GM19438 (cell line): ENCODE results near the gene BRD2.

Source experiments
- ATAC-seq: cut with Tn5 transposase; IDR thresholded peaks from one replicate; pipeline ENCODE4 v1.9.1; 2021; ENCODE audit warnings: low read depth; ENCODE audit not compliant: unreplicated experiment

The BRD2 gene

GRCh38 chr6:32947552-32948465, 20.6 kb upstream of the BRD2 start:
- ATAC-seq: no peak

DNA sequence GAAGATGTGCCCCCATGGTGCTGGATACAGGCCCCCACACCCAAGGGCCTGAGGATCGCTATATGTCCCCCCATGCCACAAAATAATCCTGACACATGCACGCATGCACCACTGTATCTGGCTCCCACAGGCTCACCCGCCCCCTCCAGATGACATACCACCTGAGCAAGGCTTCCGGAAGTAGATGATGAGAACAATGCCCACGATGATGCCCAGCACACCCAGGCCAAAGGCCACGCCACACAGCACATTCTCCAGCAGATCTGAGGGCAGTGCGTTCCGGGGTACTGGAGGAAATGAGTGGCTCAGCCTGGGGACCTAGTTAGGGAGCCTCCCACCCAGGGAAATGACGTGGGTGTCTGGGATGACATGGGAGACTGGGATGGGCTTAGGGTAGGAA, 19.3 kb upstream of the BRD2 start:
- no peak for ATAC-seq

GRCh38 chr6:32950010-32950409, 18.4 kb upstream of the BRD2 start:
- no peak for ATAC-seq

GRCh38 chr6:32950449-32950848, 17.9 kb upstream of the BRD2 start:
- ATAC-seq: no peak

DNA sequence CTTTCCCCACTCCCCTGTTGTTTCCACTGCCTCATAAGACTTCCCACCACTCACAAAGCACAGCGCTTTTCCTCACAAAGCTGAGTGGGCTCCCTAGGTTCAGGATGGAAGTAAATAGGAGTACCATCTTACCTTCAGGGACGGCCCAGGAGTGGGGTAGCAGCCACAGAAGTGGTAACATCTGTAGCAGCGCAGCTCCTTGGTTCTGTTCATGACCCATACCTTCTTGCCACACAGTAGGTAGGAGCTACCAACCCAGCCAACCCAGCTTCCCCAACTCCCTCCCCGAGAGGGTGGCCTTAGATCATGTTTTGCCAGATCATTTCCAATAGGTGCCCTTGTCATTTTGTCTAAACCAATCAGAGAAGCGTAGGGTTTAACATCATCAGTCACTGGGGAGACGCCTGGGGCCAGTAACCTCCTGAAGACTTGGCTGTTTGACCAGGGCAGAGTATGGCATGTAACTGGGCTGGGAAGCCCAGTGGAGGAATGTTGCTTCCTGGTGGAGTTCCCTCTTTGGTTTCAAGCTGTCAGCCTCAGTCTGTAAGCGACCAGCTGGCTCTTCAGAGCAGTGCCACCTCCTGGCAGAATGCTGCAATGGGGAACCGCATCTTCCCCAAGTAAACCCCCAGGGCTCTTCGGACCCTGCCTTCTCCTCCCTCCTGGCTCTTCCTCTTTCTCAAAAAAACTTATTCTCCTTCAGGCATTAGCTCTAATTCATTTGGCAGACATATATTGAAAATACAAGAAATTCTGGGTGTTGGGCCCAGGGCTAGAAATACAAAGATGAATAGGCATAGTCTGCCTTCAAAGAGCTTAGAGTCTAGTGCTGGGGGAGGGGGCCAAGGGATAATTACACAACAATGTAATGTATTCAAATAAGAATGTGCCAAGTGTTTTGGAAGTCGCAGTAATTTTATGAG, 15.3 kb upstream of the BRD2 start, which contains the start of gene HLA-DMA:
TSS of gene HLA-DMA (minus strand) at position 281 of the 923 bp plus-strand sequence. CDS start at position 220, 61 bp downstream.
- ATAC-seq: peak; percentile 85

DNA sequence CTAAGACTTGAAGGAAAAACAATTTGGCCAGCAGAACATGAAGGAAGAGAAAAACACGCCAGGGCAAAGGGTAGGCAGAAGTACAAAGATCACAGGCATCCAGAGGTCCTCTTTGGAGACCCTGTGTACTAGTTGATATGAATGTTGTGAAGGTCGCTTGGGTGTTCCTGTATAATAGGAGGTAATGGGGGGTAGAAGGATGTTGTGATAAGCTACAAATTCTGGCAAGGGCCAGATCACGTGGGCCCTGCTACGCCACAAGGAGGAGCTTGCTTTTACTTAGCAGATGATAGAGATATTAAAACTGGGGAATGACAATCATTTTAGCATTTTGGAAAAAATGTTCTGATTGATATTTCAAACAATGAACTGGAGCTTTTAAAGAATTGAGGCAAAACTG, 14.6 kb upstream of the BRD2 start:
- no peak for ATAC-seq

- ATAC-seq: no peak
These were observed 14.1 kb upstream of the BRD2 start for GRCh38 chr6:32954267-32954666.

GRCh38 chr6:32954986-32955802, 13.2 kb upstream of the BRD2 start:
- ATAC-seq: no peak

DNA sequence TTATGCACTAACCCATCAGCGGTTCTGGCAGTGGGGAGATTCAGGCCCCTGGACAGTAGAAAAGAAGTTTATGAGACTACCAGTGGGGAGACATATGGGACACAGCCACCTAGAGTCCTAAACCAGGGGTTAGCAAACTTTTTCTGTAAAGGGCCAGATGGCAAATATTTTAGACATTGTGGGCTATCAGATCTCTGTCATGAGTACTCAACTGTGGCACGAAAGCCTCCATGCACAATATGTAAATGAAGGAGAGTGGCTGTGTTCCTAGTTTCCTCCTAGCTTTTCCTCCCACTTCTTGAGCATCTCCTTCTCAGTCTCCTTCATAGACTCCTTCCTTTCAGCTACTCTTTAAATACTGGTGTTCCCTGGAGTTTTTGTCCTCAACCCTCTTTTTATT, 12.2 kb upstream of the BRD2 start:
- no peak for ATAC-seq

- no peak for ATAC-seq
These were observed 7.8 kb upstream of the BRD2 start for GRCh38 chr6:32960563-32960962.

- no peak for ATAC-seq
These were observed 6.1 kb upstream of the BRD2 start for GRCh38 chr6:32962213-32962826.

- ATAC-seq: no peak
These were observed 4.5 kb upstream of the BRD2 start for GRCh38 chr6:32963866-32964265.

DNA sequence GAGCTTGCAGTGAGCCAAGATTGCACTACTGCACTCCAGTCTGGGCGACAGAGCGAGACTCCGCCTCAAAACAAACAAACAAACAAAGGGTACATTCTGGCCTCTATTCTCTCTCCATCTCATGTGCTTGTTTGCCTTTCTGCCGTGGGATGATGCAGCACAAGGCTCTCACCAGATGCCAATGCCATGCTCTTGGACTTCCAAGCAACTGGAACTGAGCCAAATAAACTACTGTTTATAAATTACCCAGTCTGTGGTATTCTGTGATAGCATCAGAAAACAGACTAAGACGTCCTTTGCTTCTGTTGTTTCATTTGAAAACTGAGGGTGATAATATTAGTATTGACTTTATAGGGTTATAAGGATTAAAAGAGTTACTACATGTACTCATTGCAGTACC, 3.6 kb upstream of the BRD2 start:
- ATAC-seq: no peak

DNA sequence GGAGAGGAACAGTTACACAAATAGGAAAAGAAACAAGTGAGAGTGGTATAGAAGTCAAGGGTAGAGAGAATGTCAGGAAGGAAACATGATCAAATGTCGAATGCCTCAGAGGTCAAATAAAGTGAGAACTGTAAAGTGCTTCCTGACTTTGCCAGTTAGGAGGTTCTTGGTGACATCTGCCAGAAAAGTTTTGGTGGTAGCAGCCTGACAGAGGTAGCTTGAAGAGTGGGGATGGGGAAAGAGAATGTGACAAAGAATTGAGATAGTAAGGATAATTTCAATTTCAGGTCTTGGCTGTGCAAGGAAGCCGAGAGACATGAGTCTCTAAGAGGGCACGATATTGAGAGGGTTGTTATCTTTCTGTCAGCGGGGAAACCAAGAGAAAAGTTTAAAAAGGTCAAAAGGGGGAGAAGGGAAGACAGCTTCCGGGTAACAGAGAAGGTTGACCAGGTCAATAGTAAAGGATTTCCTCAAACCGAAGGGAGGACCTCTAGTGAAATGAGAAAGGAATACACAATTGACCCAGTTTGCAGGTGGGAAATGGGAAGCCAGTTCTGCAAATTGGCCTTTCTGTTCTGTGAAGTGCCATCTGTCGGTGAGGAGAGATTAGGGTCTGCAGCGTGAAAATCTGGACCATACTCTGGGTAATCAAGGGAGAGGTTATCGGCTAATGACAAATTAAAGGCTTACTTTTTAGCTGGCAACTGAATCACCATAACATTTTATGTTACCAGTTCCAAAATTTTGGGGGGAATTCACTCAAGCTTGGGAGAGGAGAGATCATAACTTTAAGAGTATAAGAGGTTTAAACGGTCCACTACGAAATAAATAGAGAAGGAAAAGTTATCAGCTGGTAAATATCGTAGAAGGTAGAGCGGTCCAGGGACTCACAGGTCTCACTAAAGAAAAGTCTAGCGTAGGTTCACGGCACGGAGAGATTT, 973 bp upstream of the BRD2 start:
- ATAC-seq: no peak

DNA sequence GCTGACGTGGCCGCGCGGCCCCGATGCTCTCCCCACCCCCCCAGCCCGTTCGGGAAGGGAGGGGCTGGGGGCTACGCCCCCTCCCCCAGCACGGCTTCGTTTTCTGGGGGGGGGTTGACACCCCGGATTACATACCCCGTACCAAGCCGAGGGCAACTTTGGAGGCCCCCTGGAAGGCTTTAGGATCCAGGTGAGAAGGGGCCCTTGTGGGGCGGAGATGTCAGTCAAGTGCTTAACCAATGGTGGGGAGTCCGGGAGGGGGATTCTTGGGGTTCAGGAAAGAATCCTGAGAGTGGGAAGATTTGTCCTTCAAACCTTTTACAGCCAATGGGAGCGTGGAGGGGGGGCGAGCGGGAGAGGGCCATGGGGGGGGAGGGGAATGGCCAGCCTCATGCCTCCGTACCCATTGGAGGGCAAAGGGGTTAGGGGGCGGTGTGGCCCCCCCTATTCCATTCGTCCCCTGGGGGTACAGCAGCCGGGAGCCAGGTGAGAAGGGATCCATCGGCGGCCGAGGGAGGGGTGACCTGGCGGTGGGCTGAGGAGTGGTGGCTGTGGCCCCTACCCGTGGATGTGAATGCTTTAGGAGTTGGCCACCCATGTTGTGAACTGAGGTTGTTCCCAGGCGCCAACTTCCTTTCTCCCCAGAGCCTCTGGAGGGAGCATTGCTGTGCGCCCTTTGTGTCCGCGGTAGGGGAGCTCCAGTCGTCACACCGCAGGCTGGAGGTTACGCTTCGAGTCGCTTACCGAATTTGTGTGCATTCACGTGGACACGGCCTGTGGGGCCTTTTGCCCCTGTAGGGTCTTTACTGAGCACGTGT, 682 bp downstream of the BRD2 start:
- ATAC-seq: no peak

- no peak for ATAC-seq
These were observed 1.5 kb downstream of the BRD2 start for GRCh38 chr6:32969685-32970412.

- ATAC-seq: no peak
These were observed 2.2 kb downstream of the BRD2 start for GRCh38 chr6:32970413-32971241.
